Left renal cortex interstitium (tissue), 4 donors: ENCODE measurements around the gene XPC. TPM values are rescaled to one million over a fixed set of nuclear protein-coding genes. Genes with fewer than 3 reads are reported as not detected.

Experiments
- DNase-seq, 4 donors: peaks; one replicate each; pipeline ENCODE4 v3.0.0-alpha.2; 2013; ENCODE audit warnings: low read depth in 4 of 4, low spot score in 2 of 4, missing footprints in 1 of 4
- polyA plus RNA-seq, 4 donors: library from polyadenylated mRNA; unstranded; fragments of 120-200 nt; gene quantifications; one replicate each; pipeline ENCODE4 v1.2.1, GENCODE V29; 2013; ENCODE audit not compliant: insufficient read length in 4 of 4

The XPC gene
- polyA plus RNA-seq, 4 donors, result 42.4 to 53.5 (median 48.7) TPM

DNA sequence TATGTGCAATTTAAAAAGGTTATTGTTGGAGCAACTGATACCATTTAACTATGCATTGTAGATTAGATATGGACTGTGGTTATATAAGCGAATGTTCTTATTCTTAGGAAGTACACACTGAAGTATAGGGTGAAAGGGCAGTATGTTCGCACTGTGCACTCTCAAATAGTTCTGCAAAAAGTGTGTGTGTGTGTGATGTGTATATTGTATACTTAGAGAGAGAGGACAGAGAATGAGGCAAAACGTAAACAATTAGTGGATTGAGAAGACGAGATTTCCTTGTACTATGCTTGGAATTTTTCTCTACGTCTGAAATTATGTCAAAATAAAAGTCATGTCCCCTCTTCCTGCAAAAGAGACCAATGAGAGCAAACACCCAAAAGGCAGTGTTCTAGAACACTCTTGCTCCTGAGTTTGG, 30.6 kb upstream of the XPC start:
- DNase-seq, result no peak

DNA sequence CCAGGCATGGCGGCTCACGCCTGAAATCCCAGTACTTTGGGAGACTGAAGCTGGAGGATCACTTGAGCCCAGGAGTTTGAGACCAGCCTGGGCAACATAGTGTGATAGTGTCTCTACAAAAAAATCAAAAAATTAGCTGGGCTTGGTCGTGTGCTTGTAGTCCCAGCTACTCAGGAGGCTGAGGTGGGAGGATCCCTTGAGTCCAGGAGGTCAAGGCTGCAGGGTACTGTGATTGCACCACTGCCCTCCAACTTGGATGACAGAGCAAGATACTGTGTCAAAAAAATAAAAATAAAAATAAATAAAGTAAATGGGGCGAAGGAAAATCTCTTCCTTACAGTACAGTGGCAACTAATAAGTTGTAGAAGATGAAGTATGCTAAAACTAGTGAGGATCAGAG, 29.8 kb upstream of the XPC start:
- no peak for DNase-seq

DNA sequence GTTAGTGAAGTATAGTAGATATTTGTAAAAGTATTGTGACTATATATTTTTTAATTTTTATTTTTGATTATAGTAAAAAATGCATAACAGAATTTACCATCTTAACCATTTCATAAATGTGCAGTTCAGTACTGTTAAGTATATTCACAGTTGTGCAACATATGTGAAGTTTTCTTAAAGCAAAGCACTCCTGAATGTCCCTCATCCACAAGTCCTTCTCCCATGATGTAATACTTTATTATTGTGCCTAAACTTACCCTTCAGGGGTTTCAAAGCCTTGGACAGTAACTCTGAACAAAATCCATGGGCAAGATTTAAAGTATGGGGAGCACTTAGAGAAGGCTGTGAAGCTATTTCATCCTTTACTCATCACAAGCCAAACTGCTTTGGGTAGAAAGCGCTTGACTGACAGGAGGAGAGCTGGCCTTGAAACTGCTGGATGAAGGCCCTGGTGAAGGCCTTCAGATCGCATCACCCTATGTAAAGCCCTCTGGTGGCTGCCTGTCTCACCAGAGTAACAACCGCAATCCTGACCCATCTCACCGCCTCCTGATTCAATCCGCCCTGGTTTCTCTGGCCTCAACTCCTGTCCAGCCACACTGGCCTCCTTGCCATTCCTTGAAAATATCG, 28.3 kb upstream of the XPC start:
- no peak for DNase-seq

DNA sequence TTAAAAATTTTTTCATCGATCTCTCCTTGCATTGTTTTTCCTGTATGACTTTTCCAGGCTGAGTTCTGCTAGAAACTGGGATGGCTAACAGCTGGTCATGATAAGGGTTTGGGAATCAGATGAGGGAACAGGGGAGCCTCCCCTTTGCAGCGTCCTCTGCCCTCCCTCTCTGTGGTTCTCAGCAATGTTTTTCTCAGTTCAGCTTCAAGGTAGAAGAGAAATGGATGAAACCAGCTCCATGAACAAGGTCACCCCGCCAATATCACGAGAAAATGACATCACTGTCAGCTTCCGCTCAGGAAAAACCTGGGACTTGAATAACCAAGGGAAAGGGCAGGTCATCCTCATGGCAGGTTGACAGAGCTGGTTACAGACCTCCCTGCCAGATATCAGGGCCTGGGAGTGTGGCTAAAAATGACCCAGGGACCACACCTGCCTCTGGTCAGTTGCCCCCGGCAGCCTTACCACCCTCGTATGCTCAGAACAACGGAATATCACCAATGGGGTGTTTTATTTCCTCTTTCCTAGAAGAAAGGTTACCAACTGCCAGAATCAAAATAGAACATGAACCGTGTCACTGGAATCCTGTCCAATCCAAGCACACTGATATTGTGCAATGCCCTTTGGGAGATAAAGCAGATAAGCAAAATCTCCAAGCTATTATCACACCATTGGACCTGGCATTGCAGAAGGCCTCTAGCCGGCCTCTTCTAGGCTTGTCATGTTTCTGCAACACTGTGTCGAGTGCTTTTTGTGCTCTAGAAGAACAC, 26.3 kb upstream of the XPC start:
- no peak for DNase-seq

DNA sequence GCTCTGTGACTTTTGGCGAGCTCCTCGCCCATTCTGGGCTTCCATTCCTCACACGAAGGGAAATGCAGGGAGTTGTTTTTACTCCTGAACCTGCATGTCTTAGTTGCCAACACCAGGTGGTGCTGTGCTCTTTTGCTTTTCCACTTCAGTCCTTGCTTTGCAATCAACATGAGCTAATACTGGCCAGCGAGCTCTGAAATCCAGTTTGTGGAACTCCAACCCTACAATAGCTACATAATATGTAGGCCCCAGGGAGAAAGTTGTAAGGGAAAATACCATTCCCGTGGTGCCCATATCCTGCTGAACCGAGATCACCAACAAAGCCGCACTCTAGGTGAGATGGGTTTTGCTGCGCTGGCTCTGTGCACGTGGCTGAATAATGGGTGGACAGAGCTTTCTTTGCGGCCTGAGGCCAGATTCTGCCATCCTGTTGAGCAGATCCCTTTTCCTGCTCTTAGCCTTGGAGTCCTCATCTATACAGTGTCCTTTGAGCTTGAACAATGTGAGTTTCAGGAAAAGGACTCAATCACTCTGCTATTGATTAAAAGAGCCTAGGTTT, 25.2 kb upstream of the XPC start:
- DNase-seq, result peak in 2 of 4 donors; percentile 39 to 75

- DNase-seq, result no peak
Observed at GRCh38 chr3:14202874-14203520, 24.6 kb upstream of the XPC start.

DNA sequence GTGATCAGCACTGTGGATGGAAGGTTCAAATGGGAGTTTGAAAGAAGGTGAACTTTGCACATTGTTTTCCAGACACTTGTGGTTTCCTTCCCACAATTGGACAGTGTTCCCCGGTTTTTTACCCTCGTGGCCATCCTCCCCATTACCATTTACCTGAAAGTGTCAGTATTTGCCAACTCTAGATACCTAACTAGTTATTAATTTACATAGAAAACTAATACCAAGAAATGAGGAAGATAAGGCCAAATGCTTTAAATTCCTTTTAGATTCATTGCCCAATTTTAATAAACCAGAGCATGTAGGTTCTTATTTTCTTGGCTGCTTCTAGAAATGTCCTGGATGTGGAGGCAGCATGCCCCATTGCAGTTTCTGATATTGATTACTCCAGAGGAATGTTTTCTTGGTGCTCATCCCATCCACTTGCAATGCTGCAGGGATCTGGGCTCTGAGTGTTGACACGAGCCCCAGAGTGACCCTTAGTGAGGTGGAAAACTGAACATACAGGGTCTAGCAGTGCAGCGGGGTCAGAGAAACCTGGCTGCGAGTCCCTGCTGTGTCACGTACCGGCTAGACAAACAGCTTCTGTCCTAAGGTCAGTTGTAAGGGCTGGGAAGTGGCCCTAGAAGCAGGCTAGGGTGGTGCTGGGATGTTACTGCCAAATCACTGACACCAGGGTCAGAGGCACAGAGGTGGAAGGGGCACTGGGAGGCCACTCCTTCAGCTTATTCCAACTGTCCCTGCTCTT, 23.7 kb upstream of the XPC start:
- DNase-seq, result no peak

DNA sequence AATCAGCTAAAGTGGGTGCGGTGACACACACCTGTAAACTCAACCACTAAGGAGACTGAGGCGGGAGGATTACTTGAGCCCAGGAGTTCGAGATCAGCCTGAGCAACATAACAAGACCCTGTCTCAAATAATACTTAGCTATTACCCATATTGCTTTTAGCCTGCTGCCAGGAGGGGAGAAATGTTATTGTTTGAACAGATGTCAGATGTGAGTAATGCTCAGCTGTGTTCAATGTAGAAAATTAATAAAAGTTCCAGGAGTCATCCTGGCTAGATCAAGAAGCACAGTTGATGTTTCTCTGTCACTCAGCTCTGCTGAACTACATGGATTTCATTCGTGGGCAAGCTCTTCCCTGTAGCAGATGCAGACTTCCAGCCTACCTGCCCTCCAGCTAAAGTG, 22.4 kb upstream of the XPC start:
- DNase-seq, result no peak

GRCh38 chr3:14200276-14200675, 21.9 kb upstream of the XPC start:
- DNase-seq, result no peak

DNA sequence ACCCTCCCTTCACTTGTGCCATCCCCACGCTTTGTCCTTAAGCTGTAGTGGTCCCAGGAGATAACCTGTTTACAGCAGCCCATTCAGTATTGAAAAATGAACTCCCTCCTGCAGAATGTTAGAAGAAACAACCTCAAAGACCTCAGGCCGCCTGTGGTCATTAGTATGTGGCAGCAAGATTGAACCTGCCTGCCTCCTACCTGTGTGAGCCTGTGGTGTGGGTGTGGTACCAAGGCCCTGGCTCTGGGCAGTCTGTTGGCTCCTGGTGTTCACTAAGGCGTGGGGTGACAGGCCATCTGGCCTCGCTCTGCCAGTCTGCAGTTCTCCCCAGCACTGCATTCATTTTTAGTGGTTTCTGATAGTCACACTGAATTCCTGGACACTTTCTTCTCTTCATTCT, 21.2 kb upstream of the XPC start:
- DNase-seq, result no peak

GRCh38 chr3:14194865-14195264, 16.5 kb upstream of the XPC start:
- DNase-seq, result no peak

DNA sequence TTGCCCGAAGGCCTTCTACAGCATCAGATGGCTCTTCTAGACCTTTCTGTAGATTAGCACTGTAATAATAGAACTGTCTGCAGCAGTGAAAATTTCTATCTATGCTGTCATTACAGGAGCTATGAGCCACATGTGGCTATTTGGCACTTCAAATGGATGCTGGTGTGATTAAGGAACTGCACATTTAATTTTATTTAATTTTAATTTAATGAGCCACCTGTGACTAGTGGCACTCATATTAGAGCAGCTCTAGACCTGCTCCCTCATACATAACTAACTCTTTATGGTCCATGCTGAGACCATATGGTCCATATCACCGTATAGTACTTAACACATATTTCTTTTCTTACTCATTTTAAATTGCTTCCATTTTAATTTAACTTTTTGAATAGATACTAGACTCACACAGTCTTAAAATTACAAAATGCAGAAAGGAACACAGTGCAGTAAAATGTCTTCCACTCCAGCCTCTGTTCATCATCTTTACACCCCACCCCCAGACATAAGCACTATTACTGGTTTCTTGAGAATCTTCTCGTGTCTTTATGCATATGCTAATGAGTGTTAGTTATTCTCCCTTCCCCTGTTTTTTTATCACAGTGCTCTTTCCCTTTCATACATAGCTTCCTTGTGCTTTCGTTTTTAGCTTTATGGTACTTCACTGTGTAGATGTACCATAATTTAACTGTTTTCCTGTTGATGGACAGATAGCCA, 9.8 kb upstream of the XPC start:
- no peak for DNase-seq

- no peak for DNase-seq
Observed at GRCh38 chr3:14186854-14187458, 8.6 kb upstream of the XPC start.

- DNase-seq, result no peak
Observed at GRCh38 chr3:14183015-14183577, 4.7 kb upstream of the XPC start.

DNA sequence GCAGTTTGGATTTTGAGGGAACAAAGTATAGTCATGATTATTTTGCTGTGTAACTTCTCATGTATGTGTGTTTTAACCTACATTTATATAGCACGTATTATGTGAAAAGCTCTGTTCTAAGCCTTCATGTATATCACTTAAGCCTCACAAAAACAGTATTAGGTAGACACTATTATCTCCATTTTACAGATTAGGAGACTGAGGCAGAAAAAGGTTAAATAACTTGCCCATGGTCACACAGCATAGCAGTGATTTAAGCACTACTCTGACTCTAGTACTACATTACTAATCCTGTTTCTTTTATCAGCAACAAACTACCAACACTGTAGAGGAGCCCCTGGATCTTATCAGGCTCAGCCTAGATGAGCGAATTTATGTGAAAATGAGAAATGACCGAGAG, 2.9 kb upstream of the XPC start:
- no peak for DNase-seq

- DNase-seq, result no peak
Observed at GRCh38 chr3:14179795-14180194, 1.4 kb upstream of the XPC start.

DNA sequence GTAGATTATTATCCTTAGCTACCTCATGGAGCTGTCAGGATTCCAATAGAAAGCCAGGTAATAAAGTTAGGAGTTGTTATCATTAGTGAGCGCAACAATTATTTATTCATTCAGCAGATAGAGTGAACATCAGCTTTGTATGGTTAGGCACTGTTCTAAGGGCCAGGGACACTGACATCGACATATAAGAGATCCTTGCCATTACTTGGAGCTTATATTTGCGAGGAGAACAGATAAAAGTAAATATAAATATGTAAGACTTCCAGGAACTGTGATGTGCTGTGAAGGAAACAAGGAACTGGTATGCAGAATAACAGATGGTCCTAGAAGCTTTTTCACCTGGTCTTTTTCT, 689 bp upstream of the XPC start:
- no peak for DNase-seq

DNA sequence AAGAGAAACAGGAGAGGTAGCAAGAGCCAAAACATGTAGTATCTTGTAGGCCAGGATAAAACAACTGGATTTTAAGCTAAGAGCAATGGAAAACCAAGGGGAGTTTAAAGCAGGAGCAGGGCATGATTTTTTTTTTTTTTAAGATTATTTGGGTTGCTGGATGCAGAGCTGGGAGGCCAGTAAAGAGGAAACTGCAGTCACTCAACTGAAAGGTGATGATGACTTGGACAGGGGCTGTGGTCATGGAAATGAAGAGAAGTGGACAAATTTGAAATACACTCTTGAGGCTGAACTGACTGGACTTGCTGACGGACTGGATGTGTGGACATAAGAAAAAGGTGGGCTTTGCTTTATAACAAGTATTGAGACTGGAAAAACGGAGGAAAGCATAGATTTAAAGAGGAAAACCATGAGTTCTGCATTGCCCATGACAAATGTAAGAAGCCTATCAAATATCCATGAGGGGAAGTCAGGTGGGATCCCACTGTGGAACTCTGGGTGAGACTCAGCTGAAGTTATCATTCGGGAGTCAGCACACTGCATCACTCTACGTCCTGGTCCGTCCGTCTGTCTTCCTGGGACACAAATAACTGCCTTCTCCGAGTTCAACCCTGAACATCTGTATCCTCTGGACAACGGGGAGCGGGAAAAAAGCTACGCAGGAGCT, 688 bp downstream of the XPC start:
- DNase-seq, result peak in 2 of 4 donors; percentile 30 to 43

DNA sequence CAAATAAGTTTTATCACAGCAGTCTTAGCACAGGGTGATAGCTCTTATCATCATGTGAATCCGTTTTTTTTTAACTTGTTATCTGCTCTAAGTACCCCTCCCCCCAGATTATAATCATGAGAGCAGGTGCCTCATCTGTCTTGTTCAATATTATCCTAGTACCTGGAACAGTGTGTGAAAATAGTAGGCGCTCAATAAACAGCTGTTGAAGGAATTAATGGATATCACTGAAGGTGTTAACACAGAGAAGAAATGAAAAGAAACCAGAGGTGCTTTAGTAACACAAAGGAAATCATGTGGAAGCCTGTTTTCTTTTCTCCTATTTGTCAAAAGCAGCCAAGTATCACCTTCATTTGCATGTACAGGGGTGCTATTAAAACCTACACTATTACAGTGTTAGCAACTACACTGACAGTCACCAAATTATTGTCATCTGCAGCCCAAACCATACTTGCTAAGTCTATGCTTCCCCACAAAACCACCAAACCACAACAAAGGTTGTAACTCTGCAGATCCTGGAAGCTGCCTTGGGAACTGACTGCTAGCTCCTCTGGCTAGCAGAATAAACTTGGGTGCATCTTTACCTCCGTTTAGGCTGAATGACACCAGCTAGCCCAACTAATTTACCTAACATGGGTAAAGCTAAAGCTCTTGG, 2.9 kb downstream of the XPC start:
- no peak for DNase-seq
